PC-9 (cell line): ENCODE data around the gene FRAT2. TPM values are rescaled to one million over a fixed set of nuclear protein-coding genes. Genes with fewer than 3 reads are reported as not detected.

ENCODE experiments used
- Bru-seq: library from RNA; stranded (reverse); fragments of 400-500 nt; gene quantifications from one replicate; lab custom pipeline; 2021; lab: Mats Ljungman, UMichigan
- BruChase-seq, 2 experiments: library from RNA; stranded (reverse); fragments of 400-500 nt; gene quantifications; one replicate each; lab custom pipeline; 2021; lab: Mats Ljungman, UMichigan
- BruUV-seq: library from RNA; stranded (reverse); fragments of 400-500 nt; replicated peaks from 2 replicates; lab custom pipeline; 2021; lab: Mats Ljungman, UMichigan
- CTCF ChIA-PET: fragments of 300-600 bp; sonication (Branson Sonifier 250); formaldehyde crosslinking; loops from one replicate; lab custom pipeline; 2022; ENCODE audit warnings: antibody characterized with exemption; lab: Charles Lee
- POLR2A ChIA-PET: fragments of 300-600 bp; sonication (Branson Sonifier 250); formaldehyde crosslinking; loops from one replicate; lab custom pipeline; 2022; ENCODE audit warnings: antibody characterized with exemption; ENCODE audit not compliant: unreplicated experiment; lab: Charles Lee
- DNase-seq, 2 experiments: peaks; one replicate each; pipeline versions ENCODE4 v3.0.0 to v3.0.0-alpha.2; 2015 to 2022; ENCODE audit warnings: mixed read lengths in 1 of 2
- H2AFZ ChIP-seq: fragments of 200-600 bp; sonication (generic); 2 replicates; pipeline ENCODE4 v1.8.1; 2017; ENCODE audit warnings: antibody characterized with exemption
- H3F3A ChIP-seq: fragments of 200-600 bp; sonication (generic); 2 replicates; pipeline ENCODE4 v1.8.1; 2017; ENCODE audit warnings: antibody characterized with exemption, mild to moderate bottlenecking, low read depth; ENCODE audit not compliant: insufficient read depth
- H3K27ac ChIP-seq: fragments of 200-600 bp; sonication (generic); 2 replicates; pipeline ENCODE4 v1.6.1; 2016; ENCODE audit warnings: mixed run types
- H3K27me3 ChIP-seq: fragments of 200-600 bp; sonication (generic); 2 replicates; pipeline ENCODE4 v1.6.1; 2016; ENCODE audit warnings: low read depth, mixed run types; ENCODE audit not compliant: insufficient read depth
- H3K36me3 ChIP-seq: fragments of 200-600 bp; sonication (generic); 2 replicates; pipeline ENCODE4 v1.6.1; 2016; ENCODE audit warnings: low read depth, mixed run types
- H3K4me1 ChIP-seq: fragments of 200-600 bp; sonication (generic); replicated peaks from 2 replicates; pipeline ENCODE4 v1.6.1; 2016; ENCODE audit warnings: mixed run types; ENCODE audit not compliant: insufficient read depth
- H3K4me2 ChIP-seq: fragments of 200-600 bp; sonication (generic); 2 replicates; pipeline ENCODE4 v1.6.1; 2017; ENCODE audit warnings: mixed run types
- H3K4me3 ChIP-seq: fragments of 200-600 bp; sonication (generic); 2 replicates; pipeline ENCODE4 v1.6.1; 2016; ENCODE audit warnings: mixed run types
- H3K79me2 ChIP-seq: fragments of 200-600 bp; sonication (generic); 2 replicates; pipeline ENCODE4 v1.6.1; 2017; ENCODE audit warnings: low read depth, mixed run types
- H3K9me2 ChIP-seq: fragments of 200-600 bp; sonication (generic); 2 replicates; pipeline ENCODE4 v1.8.1; 2017; ENCODE audit warnings: mild to moderate bottlenecking; ENCODE audit not compliant: insufficient read depth
- H3K9me3 ChIP-seq: fragments of 200-600 bp; sonication (generic); 2 replicates; pipeline ENCODE4 v1.8.1; 2016; ENCODE audit warnings: low read depth; ENCODE audit not compliant: insufficient read depth
- H4K20me1 ChIP-seq: fragments of 200-600 bp; sonication (generic); 2 replicates; pipeline ENCODE4 v1.8.1; 2017; ENCODE audit not compliant: insufficient read depth
- EZH2 ChIP-seq: fragments of 200-600 bp; sonication (generic); IDR thresholded peaks from 2 replicates; pipeline ENCODE4 v1.8.0; 2017; ENCODE audit warnings: antibody characterized with exemption, low read depth
- intact Hi-C: fragments of 100-400 bp; cut with micrococcal nuclease; formaldehyde crosslinking; loops from one replicate; pipeline ENCODE4 v1.10.0; 2022; ENCODE audit not compliant: unreplicated experiment
- long read RNA-seq: library from polyadenylated mRNA; stranded (forward); transcript quantifications from one replicate; pipeline ENCODE4 v2.0.0, GENCODE V29; 2022
- total RNA-seq: library from RNA; stranded (reverse); gene quantifications from 2 replicates; pipeline ENCODE4 v1.2.3, GENCODE V29; 2021
- TF ChIP-seq, protein P1 (sequence below): fragments of 200-600 bp; sonication (generic); conservative IDR thresholded peaks from 2 replicates; pipeline ENCODE4 v1.6.1; 2017; ENCODE audit warnings: mixed run types, antibody characterized with exemption, mild to moderate bottlenecking, moderate library complexity

FRAT2 gene, protein sequence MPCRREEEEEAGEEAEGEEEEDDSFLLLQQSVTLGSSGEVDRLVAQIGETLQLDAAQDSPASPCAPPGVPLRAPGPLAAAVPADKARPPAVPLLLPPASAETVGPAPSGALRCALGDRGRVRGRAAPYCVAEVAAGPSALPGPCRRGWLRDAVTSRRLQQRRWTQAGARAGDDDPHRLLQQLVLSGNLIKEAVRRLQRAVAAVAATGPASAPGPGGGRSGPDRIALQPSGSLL
- total RNA-seq (11.0 and 13.0 TPM in 2 replicates), Bru-seq, nascent RNA (percentile 51 among the genes with signal in this experiment), BruChase-seq, experiment 1, labeled RNA remaining after a 2-hour chase (percentile 67 among the genes with signal in this experiment), BruChase-seq, experiment 2, labeled RNA remaining after a 6-hour chase (percentile 62 among the genes with signal in this experiment)
- long read RNA-seq, transcript FRAT2-201 (1 exons, 2,213 nt), result major isoform, 37 of 37 reads
- long read RNA-seq, partial matches to known transcripts, result 0 of 37 reads
- long read RNA-seq, other reads (novel, unspliced or antisense), result 0 of 37 reads

DNA sequence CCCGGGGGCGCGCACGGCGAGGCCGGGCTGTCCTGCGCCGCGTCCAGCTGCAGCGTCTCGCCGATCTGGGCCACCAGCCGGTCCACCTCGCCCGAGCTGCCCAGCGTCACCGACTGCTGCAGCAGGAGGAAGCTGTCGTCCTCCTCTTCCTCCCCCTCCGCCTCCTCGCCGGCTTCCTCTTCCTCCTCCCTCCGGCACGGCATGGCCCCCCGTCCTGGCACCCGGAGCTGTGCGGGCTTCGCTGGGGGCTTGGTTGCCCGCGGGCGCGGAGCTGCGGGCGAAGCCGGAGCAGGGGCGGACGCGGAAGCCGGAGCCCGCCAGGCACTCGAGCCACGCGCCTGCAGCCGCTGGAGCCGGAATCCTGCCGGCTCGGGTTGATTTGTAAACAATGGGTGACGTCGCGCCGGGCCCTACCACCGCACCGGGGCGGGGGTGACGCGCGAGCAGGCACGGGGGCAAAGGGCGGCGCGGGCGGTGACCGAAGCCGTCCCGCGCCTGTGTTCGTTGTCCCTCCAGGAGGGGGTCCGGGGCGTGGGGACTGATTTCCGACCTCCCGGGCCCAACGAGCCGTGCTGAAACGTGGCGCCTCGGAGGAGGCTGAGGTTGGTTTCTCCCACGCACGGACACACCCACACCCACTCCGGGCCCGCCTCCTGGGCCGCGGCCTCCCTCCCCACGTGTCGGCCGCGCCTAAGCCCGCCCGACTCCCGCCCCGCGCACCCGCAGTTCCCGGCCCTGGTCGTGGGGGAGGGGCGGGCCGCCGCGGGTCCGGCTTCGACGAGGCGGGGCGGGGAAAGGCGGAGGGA is at the start of gene FRAT2:
Gene FRAT2, minus strand, starts transcription at position 360 of the 806 bp plus-strand sequence. Its CDS starts 157 bp downstream, at position 203.
- no TSS peak for BruUV-seq
- POLR2A ChIA-PET, result no interaction called here

DNA sequence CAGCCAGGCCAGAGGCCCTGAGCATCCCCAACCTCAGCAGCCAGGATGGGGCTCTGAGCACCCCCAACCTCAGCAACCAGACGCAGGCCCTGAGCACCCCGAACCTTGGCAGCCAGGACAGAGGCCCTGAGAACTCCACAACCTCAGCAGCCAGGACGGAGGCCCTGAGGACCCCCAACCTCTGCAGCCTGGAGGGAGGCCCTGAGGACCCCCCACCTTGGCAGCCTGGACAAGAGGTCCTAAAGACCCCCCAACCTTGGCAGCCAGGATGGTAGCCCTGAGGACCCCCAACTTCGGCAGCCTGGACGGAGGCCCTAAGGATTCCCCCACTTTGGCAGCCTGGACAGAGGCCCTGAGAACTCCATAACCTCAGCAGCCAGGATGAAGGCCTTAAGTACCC is 49.6 kb upstream of the FRAT2 start:
- Histone ChIP-seq H3F3A (no peaks in the 10 kb centered on the region), H3K9me3 (no peaks in the 10 kb centered on the region), H3K36me3 (no peaks in the 10 kb centered on the region), H3K4me2 (no peak overlapping the region), H3K27me3 (no peaks in the 10 kb centered on the region), H2AFZ (no peak overlapping the region), H3K79me2 (no peaks in the 10 kb centered on the region), H3K27ac (no peak overlapping the region), H4K20me1 (no peaks in the 10 kb centered on the region), H3K4me1 (no peaks in the 10 kb centered on the region), H3K4me3 (no peak overlapping the region), H3K9me2 (no peaks in the 10 kb centered on the region)
- CTCF ChIA-PET, result no interaction called here
- POLR2A ChIA-PET, result no interaction called here
- intact Hi-C loops, result no loop called here
- DNase-seq, result no peak
- BruUV-seq, result no TSS peak
- TF ChIP-seq, protein P1, sequence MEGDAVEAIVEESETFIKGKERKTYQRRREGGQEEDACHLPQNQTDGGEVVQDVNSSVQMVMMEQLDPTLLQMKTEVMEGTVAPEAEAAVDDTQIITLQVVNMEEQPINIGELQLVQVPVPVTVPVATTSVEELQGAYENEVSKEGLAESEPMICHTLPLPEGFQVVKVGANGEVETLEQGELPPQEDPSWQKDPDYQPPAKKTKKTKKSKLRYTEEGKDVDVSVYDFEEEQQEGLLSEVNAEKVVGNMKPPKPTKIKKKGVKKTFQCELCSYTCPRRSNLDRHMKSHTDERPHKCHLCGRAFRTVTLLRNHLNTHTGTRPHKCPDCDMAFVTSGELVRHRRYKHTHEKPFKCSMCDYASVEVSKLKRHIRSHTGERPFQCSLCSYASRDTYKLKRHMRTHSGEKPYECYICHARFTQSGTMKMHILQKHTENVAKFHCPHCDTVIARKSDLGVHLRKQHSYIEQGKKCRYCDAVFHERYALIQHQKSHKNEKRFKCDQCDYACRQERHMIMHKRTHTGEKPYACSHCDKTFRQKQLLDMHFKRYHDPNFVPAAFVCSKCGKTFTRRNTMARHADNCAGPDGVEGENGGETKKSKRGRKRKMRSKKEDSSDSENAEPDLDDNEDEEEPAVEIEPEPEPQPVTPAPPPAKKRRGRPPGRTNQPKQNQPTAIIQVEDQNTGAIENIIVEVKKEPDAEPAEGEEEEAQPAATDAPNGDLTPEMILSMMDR, result no peak
- no peak for TF ChIP-seq EZH2

More for the DNA sequence above, at the start of gene FRAT2:
- intact Hi-C loops, result loop anchor here (5.0 kb wide), 3 partner anchors 42 to 113 kb away; partner anchors contain the start of genes ARHGAP19, EXOSC1 and ZDHHC16
- Histone ChIP-seq H3K36me3 (no peaks in the 10 kb centered on the region), H4K20me1 (peaks cover 5% of the 10 kb centered on the region; the same call in 1 of the 2 replicates), H3K9me2 (no peaks in the 10 kb centered on the region), H3K27ac (peak within 1 kb of the TSS; percentile 75), H3K9me3 (no peaks in the 10 kb centered on the region), H3K27me3 (no peaks in the 10 kb centered on the region), H2AFZ (peak within 1 kb of the TSS; percentile 79), H3K4me2 (peak within 1 kb of the TSS; percentile 97), H3K4me3 (peak within 1 kb of the TSS; percentile 81), H3K4me1 (peaks cover 41% of the 10 kb centered on the region), H3F3A (peaks cover 20% of the 10 kb centered on the region; the same call in 1 of the 2 replicates), H3K79me2 (peaks cover 40% of the 10 kb centered on the region)
- DNase-seq, result peak; percentile 59 to 80
- TF ChIP-seq, protein P1, result no peak
- TF ChIP-seq EZH2, result no peak
- CTCF ChIA-PET, result no interaction called here

DNA sequence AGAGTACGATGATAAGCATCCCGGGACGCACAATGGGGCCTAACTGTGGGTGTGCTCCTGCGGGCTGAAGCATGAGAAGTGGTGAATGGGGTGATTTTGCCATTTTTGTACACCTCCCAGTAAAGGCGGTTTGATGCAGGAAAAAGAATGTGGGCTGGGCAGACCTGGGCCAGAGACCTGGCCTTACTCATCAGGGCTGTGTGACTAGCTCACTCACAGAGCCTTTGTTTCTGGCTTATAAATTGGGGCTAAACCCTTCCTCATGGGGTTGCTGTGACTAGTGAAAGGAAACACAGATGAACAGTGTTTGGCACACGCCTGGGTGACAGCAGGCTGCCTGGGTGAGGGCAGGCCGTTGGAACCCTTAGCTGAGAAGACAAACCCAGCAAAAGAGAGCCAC is 48.6 kb upstream of the FRAT2 start:
- no peaks in the 10 kb centered on the region for H3K9me3 ChIP-seq

More for the DNA sequence above, 48.6 kb upstream of the FRAT2 start:
- H3K4me1 ChIP-seq, result no peaks in the 10 kb centered on the region
- no peak for DNase-seq
- ChIA-PET POLR2A (no interaction called here), CTCF (no interaction called here)
- H4K20me1 ChIP-seq, result no peaks in the 10 kb centered on the region
- no peaks in the 10 kb centered on the region for H3K79me2 ChIP-seq
- H3K4me3 ChIP-seq, result no peak overlapping the region
- no peak overlapping the region for H3K27ac ChIP-seq
- no TSS peak for BruUV-seq
- H2AFZ ChIP-seq, result no peak overlapping the region
- TF ChIP-seq, protein P1, result no peak
- no peak for TF ChIP-seq EZH2
- no peaks in the 10 kb centered on the region for H3K27me3 ChIP-seq
- H3K4me2 ChIP-seq, result no peak overlapping the region
- no peaks in the 10 kb centered on the region for H3F3A ChIP-seq
- intact Hi-C loops, result no loop called here
- H3K9me2 ChIP-seq, result no peaks in the 10 kb centered on the region
- no peaks in the 10 kb centered on the region for H3K36me3 ChIP-seq
